HG03159 (cell line): ENCODE data around the gene APP.

Experiments
- ATAC-seq: cut with Tn5 transposase; IDR thresholded peaks from one replicate; pipeline ENCODE4 v1.9.1; 2021; ENCODE audit warnings: mild to moderate bottlenecking, moderate library complexity; ENCODE audit not compliant: unreplicated experiment

Gene APP

GRCh38 chr21:25912402-25912746 lies 258.2 kb downstream of the APP start:
- ATAC-seq, result no peak

GRCh38 chr21:25911730-25912401 lies 258.7 kb downstream of the APP start:
- no peak for ATAC-seq

- no peak for ATAC-seq
These were observed 259.8 kb downstream of the APP start for GRCh38 chr21:25910809-25911208.

- no peak for ATAC-seq
These were observed 261.2 kb downstream of the APP start for GRCh38 chr21:25909341-25909740.

- no peak for ATAC-seq
These were observed 262.1 kb downstream of the APP start for GRCh38 chr21:25908495-25908894.

- no peak for ATAC-seq
These were observed 262.8 kb downstream of the APP start for GRCh38 chr21:25907573-25908275.

- ATAC-seq, result no peak
These were observed 264.0 kb downstream of the APP start for GRCh38 chr21:25906587-25906986.

- no peak for ATAC-seq
These were observed 265.4 kb downstream of the APP start for GRCh38 chr21:25905126-25905525.

- ATAC-seq, result no peak
These were observed 266.4 kb downstream of the APP start for GRCh38 chr21:25904044-25904695.

GRCh38 chr21:25903607-25904006 lies 267.0 kb downstream of the APP start:
- peak; percentile 77 for ATAC-seq

- no peak for ATAC-seq
These were observed 269.1 kb downstream of the APP start for GRCh38 chr21:25901330-25901979.

- no peak for ATAC-seq
These were observed 271.9 kb downstream of the APP start for GRCh38 chr21:25898671-25899070.

- no peak for ATAC-seq
These were observed 273.2 kb downstream of the APP start for GRCh38 chr21:25897383-25897782.

- ATAC-seq, result no peak
These were observed 274.0 kb downstream of the APP start for GRCh38 chr21:25896501-25897056.

GRCh38 chr21:25895565-25896205 lies 274.9 kb downstream of the APP start:
- peak; percentile 86 for ATAC-seq

GRCh38 chr21:25893191-25893590 lies 277.4 kb downstream of the APP start:
- no peak for ATAC-seq

- ATAC-seq, result no peak
These were observed 279.0 kb downstream of the APP start for GRCh38 chr21:25891596-25891995.

- ATAC-seq, result no peak
These were observed 280.6 kb downstream of the APP start for GRCh38 chr21:25890001-25890400.

- no peak for ATAC-seq
These were observed 281.9 kb downstream of the APP start for GRCh38 chr21:25888711-25889110.

GRCh38 chr21:25887646-25888306 lies 282.8 kb downstream of the APP start:
- no peak for ATAC-seq
